SIG-M5 treated with dmso at 0.1 percent for 504 hours (cell line): ENCODE measurements around the gene TUSC2.

Experiments
- DNase-seq: peaks from one replicate; lab custom pipeline; 2025; ENCODE audit not compliant: unreplicated experiment; lab: John Stamatoyannopoulos, UW

Gene TUSC2

DNA sequence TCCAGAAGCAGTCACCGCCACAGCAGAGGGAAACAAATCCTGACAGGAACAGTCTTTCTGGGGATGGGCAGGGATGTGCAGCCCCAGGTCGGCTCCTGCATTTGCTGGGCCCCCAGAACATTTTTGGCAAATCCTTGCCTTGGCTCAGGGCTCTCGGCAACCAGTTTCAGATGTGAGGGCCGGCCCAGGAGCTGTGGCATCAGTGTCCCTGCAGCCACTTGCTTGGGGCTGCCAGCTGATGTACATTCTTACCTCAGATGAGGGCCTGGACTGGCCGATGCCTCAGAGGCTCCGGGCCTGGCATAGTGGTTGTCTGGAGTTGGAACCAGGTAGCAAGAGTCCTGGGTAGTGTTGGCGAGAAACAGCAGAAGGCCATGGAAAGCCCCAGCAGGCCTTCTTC is 26.8 kb upstream of the TUSC2 start:
- DNase-seq: no peak

DNA sequence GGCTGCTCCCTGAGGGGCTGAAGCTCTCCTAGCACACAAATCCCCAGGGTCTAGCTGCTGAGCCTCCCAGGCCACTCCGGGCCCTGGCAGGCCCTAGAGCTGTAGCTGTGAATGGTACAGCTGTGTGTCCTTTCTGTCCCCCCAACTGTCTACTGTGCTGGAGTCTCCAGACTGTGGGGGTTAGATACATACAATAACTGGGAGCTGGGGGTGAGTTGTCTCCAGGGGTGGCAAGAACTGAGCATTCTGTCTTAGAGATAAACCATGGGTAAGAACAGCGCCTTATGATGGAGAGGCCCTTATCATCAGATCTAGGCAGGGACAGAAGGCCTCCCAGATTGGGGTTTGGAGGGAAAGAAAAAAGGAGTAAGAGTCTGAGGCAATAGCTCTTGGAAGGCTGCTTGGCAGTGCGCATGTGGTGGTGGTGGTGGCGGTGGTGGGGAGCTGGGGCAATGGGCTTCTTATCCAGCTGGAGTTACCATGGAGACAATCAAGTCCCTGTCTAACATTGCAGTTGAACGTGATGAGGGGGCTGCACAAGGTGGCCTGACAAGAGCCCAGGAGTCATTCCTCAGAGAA is 26.3 kb upstream of the TUSC2 start:
- DNase-seq: no peak

DNA sequence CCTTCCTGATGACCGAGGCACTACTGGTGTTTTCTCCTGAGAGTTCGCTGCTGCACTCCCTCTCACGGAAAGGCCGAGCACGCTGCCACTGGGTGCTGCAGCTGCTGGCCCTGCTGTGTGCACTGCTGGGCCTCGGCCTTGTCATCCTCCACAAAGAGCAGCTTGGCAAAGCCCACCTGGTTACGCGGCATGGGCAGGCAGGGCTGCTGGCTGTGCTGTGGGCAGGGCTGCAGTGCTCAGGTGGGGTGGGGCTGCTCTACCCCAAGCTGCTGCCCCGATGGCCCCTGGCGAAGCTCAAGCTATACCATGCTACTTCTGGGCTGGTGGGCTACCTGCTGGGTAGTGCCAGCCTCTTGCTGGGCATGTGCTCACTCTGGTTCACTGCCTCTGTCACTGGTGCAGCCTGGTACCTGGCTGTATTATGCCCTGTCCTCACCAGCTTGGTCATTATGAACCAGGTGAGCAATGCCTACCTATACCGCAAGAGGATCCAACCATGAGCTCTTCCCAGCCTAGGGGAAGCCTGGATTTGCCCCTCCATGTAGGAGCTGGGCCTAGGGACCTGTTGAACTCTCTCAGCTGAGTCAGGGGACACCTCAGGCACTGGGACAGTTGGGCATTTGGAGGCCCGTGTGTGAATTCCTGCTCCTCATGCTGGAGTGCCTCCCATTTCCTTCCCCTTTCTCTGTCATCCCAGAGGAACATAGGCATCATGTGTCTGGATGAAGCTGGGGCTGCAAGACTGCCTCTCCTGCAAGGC is 25.4 kb upstream of the TUSC2 start:
- DNase-seq: no peak

DNA sequence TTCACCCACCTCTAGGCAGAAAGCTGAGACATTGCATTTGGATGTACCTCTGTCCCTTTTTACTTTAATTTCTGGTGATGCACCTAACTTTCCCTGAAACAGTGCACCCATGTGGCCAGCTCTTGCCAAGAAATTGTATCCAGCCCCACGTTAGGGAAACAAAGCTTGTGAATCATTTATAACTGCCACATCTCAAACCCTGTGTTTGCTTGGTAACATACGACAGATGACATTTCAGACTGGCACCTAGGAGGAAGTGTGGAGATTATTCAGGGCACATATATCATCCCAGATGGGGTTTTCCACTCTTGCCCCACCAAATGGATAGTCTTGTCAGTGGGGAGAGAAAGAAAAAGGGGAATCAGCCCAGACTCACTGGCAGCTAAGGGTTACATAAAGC is 24.8 kb upstream of the TUSC2 start:
- peak; percentile 50 for DNase-seq

DNA sequence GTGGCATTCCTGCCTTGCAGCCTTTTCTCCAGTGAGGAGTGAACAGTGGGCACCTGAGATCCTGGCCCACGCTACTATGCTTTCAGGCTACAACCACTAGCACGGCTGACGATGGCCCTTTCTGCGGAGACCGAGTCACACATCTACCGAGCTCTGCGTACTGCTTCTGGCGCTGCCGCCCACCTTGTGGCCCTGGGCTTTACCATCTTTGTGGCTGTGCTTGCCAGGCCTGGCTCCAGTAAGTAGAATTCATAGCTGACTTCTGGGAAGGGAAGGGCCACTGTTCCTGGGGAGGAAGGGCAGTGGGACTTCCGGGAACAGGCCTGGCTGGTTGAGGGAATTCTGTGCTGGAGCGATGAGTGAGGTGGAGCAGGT is 23.3 kb upstream of the TUSC2 start:
- no peak for DNase-seq

DNA sequence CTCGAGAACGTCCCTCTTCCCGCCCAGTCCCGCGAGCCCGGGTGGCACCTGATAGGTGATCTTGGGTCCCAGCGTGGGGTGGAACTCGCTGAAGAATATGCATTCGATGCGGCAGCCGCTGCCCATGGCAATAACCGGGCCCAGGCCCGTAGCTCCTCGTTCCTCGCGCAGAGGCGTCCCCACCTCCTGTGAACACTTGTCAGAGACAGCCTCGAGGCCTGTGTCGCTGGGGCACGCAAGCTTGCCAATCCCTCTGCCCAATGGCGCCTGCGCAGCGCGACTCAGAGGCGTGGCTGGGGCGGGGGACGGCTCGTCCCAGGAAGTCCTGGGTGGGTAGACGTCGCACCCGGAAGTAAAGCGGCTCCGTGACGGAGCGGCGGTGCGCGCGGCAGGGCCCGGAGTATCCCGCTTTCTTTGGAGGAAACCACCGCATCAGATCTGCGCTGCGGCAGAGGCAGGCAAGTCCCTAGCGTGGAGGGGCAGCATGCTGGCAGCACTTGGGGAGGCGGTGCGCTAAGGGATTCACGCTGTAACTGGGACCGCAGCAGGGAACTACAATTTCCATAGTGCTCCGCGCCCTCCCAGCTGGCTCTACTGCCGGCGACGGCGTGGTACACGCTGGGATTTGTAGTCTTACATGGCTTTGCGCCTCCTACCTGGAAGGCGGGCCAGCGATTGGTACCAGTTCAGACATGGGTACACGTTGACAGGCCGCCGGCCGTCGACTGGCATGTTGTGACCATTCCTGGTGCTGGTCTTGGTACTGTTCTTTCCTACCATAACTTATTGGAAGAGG is 22.7 kb upstream of the TUSC2 start, which contains the start of the genes CYB561D2 and NPRL2:
Gene CYB561D2 (plus strand): TSS at position 336 of the 796 bp plus-strand sequence. CDS start 572 bp downstream, outside the sequence.
Gene NPRL2 (minus strand): TSS at position 249 of the 796 bp plus-strand sequence. CDS start 123 bp downstream, at position 126.
- DNase-seq: peak; percentile 93

DNA sequence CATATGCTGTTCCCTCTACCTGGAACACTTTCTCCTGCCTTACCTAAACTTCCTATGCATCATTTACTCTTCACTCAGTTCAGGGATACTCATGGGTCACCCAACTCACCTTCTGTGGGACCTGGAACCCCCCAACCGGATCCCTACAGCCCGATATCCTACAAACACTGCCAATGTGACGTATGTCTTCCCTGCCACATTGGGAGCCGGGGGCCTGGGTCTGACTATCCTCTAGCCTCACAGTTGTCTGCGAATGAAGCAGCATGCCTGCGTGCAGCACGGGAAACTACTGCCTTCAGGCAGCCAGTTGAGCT is 22.1 kb upstream of the TUSC2 start:
- DNase-seq: no peak

DNA sequence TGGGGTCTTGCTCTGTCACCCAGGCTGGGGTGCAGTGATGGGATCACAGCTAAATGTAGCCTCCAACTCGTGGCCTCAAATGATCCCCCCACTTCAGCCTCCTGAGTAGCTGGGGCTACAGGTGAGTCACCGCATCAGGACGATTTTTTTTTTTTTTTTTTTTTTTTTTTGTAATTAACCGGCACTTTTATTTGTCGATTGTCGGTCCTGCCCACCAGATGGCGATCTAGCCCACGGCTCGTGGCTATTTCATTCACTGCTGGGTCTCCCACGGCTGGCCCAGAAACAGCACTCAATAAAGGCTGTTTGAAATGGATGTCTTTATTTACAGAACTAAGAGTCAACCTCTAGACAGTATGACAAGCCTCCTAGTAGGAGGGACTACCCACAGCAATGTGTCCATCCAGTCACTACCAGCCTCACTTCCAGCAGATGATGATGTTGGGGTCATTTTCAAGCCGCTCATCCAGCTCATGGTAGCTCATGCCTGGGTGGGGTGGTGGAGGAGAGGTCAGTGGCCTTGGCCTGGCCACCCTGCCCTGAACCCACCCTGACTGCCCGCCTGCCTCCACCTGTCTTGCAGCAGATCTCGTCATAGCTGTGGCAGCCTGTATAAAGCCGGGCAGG is 19.3 kb upstream of the TUSC2 start:
- peak; percentile 49 for DNase-seq

DNA sequence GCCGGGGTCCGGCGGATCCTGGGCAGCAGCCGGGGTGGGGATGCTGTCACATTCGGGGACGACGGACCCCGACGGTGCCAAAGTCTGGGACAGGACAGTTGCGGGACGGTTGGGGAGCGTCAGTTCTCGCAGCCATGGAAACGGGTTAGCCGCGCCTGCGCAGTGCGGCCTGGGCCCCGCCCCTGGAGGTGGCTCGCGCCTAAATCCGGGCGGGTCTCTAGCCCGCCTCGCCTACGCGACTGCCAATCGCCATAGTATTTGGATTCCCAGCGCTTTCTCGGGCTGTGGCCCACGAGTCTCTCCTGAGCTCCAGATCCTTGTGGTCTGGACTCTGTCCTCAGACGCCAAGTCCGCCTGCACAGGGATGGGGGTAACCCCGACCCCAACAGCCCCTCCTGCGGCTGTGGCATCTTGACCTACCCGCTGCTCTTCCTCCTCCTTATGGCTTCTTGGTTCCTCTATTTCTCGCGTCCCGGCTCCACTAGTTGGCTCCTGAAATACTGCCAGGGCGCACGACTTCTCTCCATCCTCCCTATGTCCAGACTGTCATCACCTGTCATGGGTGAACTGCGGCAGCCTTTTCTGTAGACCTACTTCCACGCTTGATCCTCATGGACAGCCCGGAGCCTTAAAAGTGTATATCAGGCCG is 17.7 kb upstream of the TUSC2 start, which contains the start of gene ZMYND10:
Gene ZMYND10 (minus strand): TSS at position 147 of the 649 bp plus-strand sequence. CDS start 153 bp downstream, outside the sequence.
- DNase-seq: no peak

DNA sequence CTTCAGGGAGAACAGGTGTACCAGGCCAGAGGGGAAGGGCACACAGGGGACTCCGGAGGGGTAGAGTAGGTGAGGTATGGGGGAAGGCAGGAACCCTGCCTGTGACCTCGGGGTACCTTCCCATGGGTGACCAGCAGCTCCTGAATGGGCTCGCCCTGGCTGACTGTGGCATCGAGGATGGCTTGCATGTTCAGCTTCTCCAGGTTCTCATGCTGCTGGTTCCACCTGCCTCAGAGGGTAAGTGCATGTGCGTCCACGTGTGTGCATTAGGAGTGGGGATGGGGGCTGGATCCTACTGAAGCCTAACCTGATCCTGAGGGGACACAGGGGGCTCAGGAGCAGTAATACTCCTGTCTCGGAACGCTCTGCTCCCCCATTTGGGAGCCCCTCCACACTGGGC is 17.0 kb upstream of the TUSC2 start:
- no peak for DNase-seq

DNA sequence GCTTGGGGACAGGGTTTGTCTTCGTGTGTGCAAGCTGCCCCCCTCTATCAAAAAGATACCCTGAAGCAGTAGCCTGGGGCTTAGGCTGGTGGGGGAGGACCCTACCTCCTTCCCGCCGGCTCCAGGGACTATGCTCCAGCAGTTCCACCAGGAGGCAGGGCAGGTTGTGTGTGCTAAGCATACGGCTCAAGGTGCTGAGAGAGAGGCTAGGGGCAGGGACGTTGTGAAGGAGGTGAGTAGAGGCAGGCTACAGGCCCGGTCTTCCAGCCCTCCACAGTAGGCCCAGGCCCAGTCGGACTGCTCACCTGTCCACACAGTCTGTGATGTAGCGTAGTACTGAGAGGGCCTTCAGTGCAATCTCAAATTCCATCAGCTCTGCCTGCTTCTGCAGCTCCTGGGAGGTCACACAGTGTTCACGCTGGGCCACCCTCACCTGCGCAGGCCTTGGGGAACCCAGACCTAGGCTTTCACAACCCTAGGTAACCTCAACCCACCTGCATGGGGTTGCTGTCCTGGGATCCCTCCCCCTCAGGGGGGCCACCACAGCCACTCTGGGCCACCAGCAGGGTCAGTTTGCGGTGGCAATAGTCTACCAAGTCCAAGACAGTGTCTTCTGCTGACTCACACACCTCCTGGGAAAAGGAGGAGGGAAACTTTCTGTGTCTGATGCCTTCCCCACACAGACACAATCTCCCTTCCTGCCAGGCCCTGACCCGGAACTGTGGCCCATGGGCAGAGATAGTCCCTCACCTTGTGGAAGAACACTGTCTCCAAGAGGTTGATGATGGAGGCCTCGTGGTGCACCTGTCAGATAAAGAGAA is 15.0 kb upstream of the TUSC2 start:
- DNase-seq: no peak

DNA sequence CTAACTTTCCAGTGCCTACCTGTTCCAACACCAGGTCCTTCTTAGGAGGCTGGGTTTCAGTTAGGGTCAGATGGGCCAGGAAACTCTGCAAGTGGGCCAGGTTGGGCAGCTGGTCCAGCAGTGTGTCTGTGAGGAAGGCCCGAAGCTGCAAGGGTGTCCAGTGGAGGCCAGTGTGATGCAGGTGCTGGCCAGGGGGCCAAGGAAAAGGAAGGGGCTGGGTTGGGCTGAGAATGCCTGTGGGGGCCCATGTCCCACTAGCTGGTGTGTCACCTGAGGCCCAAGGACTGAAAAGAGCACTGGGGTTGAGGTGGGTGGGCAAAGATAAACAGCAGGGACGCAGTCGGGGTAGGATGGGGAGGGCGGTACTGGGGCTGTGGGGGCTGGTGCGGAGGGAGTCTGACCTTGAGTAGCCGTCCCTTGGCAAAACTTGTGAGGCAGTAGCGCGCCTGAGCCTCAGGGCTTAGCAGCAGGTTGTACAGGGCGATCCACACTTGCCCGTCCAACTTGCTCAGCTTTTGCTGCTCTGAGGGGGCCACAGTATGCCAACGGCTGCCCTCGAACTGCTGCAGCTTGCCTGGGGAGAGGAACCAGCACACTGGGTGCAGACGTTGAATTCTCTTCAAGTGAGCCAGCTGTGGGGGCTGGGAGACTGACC is 14.1 kb upstream of the TUSC2 start:
- no peak for DNase-seq

DNA sequence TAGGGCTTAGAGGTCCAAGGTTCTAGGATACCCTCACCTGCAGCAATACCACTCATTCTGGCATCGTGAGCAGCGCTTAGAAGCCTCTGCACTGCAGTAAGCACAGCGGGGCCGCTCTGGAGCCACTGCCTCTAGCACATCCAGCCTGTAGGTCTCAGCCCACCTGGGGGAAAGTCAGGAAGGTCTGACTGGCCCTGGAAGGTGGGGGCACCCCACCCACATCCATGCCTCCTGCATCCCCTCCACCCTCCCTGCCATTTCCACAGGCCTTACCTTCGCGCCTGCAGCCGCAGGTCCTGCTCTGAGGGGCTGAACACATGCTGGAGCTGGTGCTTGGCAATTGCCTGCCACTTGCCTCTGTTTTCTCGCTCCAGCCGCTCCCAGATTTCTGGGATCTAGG is 13.5 kb upstream of the TUSC2 start:
- DNase-seq: no peak

DNA sequence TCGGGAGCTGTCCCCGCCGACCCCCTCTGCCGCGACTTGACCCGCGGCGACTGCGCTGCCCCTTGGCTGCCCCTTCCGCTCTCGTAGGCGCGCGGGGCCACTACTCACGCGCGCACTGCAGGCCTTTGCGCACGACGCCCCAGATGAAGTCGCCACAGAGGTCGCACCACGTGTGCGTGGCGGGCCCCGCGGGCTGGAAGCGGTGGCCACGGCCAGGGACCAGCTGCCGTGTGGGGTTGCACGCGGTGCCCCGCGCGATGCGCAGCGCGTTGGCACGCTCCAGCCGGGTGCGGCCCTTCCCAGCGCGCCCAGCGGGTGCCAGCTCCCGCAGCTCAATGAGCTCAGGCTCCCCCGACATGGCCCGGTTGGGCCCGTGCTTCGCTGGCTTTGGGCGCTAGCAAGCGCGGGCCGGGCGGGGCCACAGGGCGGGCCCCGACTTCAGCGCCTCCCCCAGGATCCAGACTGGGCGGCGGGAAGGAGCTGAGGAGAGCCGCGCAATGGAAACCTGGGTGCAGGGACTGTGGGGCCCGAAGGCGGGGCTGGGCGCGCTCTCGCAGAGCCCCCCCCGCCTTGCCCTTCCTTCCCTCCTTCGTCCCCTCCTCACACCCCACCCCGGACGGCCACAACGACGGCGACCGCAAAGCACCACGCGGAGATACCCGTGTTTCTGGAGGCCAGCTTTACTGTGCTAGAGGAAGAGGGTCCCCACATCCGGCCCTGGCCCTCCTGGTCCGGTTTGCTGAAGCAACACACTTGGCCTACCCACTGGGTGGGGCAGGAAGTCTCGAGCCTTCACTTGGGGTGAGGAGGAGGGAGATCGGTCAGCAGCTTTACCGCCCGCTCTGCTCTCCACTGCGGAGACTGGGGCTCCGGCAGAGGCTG is 12.7 kb upstream of the TUSC2 start, which contains the start of gene RASSF1:
Gene RASSF1 (minus strand): TSS at position 389 of the 882 bp plus-strand sequence. CDS start 31 bp downstream, at position 358.
- DNase-seq: peak; percentile 98

DNA sequence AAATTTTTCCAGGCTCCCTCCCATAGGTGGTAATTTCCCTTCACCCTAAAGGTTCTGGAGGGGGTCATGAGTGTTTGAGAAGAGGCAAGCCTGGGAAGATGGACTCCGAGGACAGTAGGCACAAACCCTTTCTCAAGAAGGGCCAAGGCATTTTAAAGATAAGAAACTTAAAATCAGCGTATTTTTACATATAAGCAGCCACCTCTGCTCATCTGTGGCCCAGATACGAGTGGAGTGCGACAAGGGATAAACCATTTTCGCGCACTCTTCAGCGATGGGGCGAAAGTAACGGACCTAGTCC is 12.1 kb upstream of the TUSC2 start:
- DNase-seq: no peak

DNA sequence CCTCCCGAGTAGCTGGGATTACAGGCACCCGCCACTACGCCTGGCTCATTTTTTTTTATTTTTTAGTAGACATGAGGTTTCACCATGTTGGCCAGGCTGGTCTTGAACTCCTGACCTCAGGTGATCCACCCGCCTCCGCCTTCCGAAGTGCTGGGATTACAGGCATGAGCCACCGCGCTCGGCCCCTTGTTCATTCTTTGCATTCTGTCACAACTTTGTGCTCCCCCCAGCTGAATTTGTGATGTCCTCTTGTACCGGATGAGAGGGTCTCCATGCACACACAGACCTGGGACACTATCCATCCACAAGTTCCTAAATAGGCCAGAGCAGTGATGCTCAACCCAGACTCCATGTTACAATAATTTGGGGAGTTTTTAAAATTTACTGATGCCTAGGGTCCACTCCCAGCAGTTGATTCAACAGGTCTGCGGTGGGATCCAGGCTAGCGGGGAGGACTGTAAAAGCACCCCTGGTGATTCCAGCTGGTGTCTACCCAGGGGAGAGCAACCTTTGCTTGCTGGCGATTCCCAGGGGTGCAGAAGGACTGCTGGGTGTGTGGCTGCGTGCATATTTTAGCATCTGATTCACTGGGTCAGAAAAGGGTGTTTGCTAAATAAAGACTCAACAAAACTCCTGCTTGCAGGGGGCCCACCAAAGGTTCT is 11.6 kb upstream of the TUSC2 start:
- DNase-seq: no peak

DNA sequence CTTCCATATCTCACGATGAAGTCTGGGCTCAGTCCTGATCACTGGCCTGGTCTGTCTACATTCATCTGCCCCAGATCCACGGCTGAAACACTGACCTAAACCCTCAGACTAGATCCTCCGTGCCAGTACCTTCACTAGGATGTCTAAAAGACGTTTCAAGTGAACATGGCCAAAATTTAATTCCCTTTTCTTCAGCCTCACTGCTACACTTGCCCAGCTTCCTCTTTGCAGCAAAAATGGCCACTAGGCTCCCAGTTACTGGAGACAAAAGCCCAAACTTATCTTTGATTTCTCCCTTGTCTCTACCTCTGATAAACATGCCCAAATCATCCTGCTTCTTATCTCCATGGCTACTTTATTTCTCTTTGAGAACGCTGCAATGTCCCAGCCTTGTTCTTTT is 10.9 kb upstream of the TUSC2 start:
- DNase-seq: peak; percentile 65
